GM18508 (cell line): ENCODE measurements around the gene FRAS1.
"Not testable (repeated sequence)": the region's sequence is repeated elsewhere in the genome, so short reads cannot be mapped to it uniquely, and the experiment has no call there.

Experiments used
- ATAC-seq: cut with Tn5 transposase; IDR thresholded peaks from one replicate; pipeline ENCODE4 v1.9.1; 2021; ENCODE audit warnings: moderate number of reproducible peaks; ENCODE audit not compliant: insufficient read depth, unreplicated experiment

The FRAS1 gene

GRCh38 chr4:78310740-78311115, 253.6 kb downstream of the FRAS1 start:
- no peak for ATAC-seq

GRCh38 chr4:78311306-78311705, 254.2 kb downstream of the FRAS1 start:
- no peak for ATAC-seq

- no peak for ATAC-seq
These were observed 256.0 kb downstream of the FRAS1 start for GRCh38 chr4:78312989-78313753.

DNA sequence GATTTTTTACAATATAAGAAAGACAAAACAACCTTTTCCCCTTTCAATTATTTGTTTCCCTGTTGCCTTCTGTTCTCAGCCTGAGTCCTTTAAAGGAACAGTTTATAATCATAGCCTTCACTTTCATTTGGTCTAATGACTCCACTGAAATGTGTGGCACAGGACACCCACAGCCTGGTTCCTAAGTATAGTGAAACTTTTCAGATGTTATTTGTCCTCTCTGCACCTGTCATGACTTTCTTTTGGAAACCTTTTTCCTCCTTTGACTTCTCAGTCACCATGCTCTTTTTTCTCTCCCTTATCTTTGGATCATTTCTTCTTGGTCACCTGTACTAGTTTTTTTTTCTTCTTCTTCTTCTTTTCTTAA, 256.6 kb downstream of the FRAS1 start:
- ATAC-seq, result no peak

DNA sequence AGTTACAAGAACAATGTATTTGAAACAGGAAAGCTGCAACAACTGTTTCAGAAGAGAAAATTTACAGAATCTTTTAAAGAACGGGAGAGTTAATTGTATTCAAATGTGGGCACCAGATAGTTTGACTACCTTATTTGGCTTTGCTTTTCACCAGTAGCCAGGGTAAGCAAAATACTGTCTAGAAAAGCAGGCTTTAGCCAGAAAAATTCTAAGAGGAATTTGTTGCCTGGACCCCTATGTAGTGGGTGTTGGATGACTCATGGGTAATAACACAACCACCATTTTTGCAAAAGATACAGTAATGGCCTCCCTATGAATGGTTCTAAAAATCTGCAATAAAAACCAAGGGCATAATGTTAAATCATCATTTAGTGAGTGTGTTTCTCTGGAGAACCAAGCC, 261.0 kb downstream of the FRAS1 start:
- no peak for ATAC-seq

GRCh38 chr4:78320349-78320935, 263.3 kb downstream of the FRAS1 start:
- no peak for ATAC-seq

DNA sequence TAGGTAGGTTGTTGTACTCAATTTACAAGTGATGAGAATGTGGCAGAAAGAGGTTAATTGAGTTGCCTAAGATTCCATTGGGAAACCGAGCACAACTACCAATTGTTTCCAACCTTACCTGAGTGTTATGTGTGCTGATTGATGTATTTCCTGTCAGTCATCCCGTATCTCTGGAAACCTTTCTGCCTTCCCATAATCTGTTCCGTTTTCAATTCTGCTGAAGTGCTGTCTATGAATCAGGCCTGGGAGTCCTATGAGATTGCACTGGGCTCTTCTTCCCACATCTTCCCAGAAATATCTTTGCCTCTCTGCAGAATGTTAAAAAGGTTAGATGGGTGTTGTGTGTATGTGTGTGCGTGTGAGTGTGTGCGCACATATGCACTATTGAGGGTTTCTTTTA, 264.9 kb downstream of the FRAS1 start:
- no peak for ATAC-seq

DNA sequence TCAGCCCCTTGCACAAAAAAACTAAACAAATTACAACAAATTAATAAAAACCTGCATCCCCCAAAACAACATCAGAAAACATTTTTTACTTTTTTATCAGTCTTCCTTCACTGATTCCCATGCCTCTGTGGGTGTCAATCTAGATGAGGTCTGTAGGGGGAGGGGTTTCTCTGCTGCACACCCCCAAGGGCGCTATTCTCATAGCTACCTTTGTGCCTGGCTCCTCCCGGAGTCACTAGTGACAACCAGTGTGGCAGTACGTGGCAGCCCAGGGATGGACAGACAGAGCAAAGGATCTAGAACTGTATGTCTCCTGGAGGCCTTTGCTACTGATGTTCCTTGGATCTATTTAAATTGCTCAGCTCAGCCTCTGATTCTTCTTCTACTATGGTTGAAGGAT, 266.3 kb downstream of the FRAS1 start:
- no peak for ATAC-seq

- no peak for ATAC-seq
These were observed 267.5 kb downstream of the FRAS1 start for GRCh38 chr4:78324625-78325024.

- no peak for ATAC-seq
These were observed 268.4 kb downstream of the FRAS1 start for GRCh38 chr4:78325271-78326157.

GRCh38 chr4:78328591-78328990, 271.5 kb downstream of the FRAS1 start:
- not testable (repeated sequence) for ATAC-seq

- ATAC-seq, result no peak
These were observed 274.1 kb downstream of the FRAS1 start for GRCh38 chr4:78331186-78331585.

DNA sequence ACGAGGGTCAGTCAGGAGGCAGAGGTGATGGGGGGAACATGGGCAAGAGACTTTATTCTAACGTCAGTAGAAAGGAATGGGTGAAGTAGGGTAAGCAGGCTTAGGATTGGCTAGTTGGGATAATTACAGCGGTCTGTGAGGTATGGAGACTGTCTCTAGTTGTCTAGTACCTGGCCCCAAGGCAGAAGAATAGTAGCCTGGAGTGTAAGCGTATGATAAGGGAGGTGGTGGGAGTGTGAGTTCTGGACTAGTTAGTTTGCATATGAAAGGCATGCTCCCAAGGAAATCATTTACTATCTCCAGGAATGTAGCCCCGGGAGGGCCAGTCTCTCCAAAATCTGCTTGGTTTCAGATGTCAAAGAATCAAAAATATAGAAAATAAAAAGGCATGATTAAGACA, 274.8 kb downstream of the FRAS1 start:
- ATAC-seq, result no peak

DNA sequence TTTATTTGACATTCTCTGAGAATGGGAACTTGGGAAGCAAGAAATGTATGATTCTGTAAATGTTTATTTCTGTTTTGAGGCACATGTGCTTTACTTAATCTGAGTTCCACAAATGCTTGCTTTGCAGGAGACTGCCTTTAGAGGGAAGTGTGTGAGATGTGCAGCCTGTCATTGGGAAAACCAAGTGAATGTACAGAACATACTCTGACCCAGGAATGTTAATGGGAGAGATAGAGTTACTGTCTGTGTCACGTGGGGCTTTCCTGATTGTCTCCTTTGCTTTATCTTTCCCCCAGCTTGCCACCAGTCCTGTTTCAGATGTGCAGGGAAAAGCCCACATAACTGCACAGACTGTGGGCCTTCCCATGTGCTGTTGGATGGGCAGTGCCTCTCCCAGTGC, 275.9 kb downstream of the FRAS1 start:
- ATAC-seq, result no peak

- ATAC-seq, result no peak
These were observed 279.2 kb downstream of the FRAS1 start for GRCh38 chr4:78336093-78336943.

DNA sequence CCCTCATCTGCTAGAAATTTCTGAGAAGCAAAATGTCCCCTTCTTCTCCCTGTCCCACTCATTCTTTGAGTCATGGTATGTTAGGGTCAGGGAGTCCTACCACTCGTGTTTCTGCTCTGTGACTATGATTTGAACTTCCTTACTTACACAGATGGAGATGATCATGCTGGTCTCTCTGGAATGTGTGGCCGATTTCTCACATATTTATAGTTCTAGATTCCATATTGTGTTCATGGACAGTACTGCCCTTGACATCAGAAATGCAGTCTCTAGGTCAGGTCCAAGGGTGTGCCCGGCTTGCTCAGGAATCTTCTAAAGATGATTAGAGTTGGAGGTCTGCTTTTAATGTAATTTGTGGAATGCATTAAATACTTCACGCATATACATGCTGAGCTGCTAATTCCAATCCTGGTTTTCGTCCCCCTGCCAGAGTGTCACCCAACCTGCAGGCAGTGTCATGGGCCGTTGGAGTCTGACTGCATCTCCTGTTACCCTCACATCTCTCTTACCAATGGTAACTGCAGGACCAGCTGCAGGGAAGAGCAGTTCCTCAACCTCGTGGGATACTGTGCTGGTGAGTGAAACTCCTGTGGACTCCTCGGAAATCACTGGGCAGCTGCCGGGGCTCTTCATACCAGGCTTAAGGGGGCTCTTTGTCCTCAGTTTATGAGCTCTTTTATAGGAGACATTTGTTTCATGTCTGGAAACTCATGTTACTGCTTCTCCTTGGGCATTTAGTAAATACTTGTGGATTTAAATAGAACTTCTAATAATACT, 280.3 kb downstream of the FRAS1 start:
- ATAC-seq, result no peak

GRCh38 chr4:78342125-78342524, 285.0 kb downstream of the FRAS1 start:
- no peak for ATAC-seq

DNA sequence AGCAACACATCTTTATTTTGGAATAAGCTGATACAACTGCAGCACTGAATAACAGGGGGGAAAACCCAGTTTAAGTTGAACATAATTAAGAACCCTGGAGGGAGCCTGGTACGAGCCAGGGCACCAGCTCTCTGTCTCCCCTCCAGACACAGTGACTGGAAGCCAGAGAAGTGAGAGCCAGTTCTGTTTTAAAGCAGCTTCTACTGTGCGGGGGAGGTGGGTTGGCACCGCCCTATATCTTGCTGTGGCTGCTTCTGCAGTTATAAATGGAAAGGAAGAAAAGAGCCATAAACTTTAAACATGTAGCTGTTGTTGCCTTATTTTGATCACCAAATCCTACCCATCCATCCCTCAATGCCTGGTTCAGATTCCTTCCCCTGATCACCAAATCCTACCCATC, 286.6 kb downstream of the FRAS1 start:
- ATAC-seq, result no peak

- ATAC-seq, result no peak
These were observed 288.1 kb downstream of the FRAS1 start for GRCh38 chr4:78345237-78345636.

- ATAC-seq, result no peak
These were observed 289.1 kb downstream of the FRAS1 start for GRCh38 chr4:78346222-78346621.
